Measurements from ENCODE around the gene PNKP.

DNA sequence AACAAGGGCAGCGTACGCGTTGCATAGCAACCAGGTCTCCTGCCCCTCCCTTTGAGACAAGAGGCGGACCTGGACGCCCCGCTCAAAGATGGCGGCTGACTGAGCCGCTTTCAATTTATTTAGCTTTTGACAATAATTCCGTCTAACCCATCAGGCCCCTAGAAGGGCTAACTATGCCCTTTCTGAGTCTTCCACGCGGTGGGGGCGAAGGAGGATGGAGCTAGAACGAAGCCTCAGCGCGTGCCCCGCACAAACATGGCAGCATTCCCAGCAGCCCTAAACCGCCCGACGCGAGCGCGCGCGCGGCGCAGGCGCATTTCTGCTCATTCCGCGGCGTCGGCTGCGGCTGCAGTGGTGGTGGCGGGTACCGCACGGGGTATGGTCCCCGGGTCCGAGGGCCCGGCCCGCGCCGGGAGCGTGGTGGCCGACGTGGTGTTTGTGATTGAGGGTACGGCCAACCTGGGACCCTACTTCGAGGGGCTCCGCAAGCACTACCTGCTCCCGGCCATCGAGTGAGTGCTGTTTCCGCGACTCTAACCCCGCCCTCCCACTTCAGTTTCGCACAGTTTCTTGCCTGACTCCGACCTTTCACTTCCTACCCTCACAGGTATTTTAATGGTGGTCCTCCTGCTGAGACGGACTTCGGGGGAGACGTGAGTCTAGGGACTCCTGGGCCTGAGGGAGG lies 49.3 kb downstream of the PNKP start, which contains the start of gene MED25:
- TF ChIP-seq PATZ1 (CRISPR knock-in tag; IDR thresholded peaks at IDR 0.05; ENCODE audit: borderline replicate concordance) (no peak), ZNF565 (CRISPR knock-in tag; conservative IDR thresholded peaks at IDR 0.05; ENCODE audit: low read depth) (no peak), ZNF8 (CRISPR knock-in tag; IDR thresholded peaks at IDR 0.05) (no peak), ISL1 (CRISPR knock-in tag; IDR thresholded peaks at IDR 0.05) (no peak), ZC3H10 (CRISPR knock-in tag; IDR thresholded peaks at IDR 0.05) (no peak), CSDC2 (CRISPR knock-in tag; IDR thresholded peaks at IDR 0.05) (0 out of 2 replicates have a peak, but pooled peaks have one; percentile 27), ZFP30 (CRISPR knock-in tag; IDR thresholded peaks at IDR 0.05) (no peak), ESRRG (CRISPR knock-in tag; IDR thresholded peaks at IDR 0.05) (no peak), PPARA (CRISPR knock-in tag; IDR thresholded peaks at IDR 0.05; ENCODE audit: borderline replicate concordance) (no peak), ARNTL (CRISPR knock-in tag; IDR thresholded peaks at IDR 0.05; ENCODE audit: borderline replicate concordance, low read depth) (no peak), RARB (CRISPR knock-in tag; IDR thresholded peaks at IDR 0.05) (no peak), BACH2 (CRISPR knock-in tag; IDR thresholded peaks at IDR 0.05; ENCODE audit: borderline replicate concordance) (no peak)
- TF ChIP-seq, protein P1, sequence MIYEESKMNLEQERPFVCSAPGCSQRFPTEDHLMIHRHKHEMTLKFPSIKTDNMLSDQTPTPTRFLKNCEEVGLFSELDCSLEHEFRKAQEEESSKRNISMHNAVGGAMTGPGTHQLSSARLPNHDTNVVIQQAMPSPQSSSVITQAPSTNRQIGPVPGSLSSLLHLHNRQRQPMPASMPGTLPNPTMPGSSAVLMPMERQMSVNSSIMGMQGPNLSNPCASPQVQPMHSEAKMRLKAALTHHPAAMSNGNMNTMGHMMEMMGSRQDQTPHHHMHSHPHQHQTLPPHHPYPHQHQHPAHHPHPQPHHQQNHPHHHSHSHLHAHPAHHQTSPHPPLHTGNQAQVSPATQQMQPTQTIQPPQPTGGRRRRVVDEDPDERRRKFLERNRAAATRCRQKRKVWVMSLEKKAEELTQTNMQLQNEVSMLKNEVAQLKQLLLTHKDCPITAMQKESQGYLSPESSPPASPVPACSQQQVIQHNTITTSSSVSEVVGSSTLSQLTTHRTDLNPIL (CRISPR knock-in tag; IDR thresholded peaks at IDR 0.05; ENCODE audit: low read depth), result no peak

All from SK-N-SH treated with all-trans-retinoic acid at 6 μM for 48 hours (cell line).